HG02763 (cell line): ENCODE data around the gene CROCC2.

Experiments
- ATAC-seq: cut with Tn5 transposase; IDR thresholded peaks from one replicate; pipeline ENCODE4 v1.9.1; 2021; ENCODE audit warnings: mild to moderate bottlenecking, moderate library complexity; ENCODE audit not compliant: unreplicated experiment

The CROCC2 gene

DNA sequence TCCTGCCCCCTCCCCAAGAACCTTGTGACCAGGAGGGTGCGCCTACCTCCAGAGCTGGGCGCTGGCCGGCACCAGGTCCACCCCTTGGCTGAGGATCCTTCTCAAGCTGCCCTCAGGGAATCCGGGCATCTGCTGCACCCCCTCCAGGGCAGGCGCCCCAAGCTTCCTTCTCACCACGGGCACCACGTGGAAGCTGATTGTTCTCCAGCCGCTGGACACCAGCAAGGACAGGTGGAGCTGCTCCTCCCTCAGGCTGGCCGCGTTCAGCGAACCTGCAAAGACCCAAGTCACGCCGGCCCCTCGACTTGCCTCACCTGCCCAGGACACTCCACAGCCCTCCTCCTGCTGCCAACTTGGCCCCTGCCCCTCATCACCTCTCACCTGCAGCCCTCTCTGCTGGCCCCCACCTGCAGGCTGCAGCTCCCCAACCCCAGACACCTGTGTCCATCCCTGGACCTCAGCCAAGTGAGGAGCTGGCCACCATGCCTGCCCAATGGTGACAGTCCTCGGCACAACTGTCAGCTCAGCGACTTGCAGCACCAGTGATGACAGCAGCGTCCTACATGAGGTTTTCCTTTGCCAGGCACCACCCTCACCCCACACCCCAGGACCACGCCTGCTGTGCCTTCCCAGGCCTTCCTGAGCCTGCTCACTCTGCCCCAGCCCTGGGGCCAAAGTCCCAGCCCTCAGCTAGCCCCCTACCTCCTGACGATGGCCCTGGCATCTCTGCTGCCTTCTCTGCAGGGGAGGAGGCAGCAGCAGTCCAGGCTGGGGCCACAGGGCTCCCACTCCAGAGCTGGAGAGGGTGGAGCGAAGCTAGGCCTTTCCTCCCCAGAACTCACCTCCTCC lies 14.4 kb upstream of the CROCC2 start:
- no peak for ATAC-seq

DNA sequence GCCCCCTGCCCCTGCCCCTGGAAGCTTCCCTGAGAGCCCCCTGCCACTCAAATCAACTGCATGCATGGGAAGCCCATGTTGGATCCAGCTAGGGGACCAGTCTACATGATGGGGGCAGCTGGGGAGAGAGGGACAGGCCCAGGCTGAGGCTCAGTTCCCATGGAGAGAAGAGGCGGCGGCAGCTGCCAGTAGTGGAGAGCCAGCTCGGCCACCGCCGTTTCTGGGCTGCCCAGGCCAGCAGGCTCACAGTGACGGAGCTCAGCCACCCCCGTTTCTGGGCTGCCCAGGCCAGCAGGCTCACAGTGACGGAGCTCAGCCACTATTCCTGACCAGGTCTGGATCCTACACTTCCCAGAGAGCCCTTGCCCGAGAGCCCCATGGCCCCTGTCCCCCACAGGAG lies 13.8 kb upstream of the CROCC2 start:
- ATAC-seq, result no peak

DNA sequence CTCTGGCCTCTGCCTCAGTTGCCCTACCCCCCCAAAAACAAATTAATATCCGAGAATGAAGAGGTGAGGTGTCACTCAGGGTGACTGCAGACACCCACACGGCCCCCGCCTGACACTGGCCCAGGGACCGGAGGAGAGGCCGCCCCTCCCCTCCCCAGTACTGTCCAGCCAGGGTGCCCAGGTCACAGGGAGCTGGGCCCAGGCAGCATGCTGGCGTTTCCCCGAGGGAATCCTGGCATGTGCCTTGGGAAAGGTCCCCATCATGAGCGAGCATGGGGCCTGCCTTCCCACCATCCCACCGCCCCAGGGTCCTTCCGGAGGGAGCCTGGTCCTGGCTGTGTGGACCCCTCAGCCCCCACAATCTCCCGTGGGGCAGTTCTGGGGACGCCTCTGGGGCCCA lies 13.2 kb upstream of the CROCC2 start:
- ATAC-seq, result no peak

GRCh38 chr2:240893363-240893844 lies 12.7 kb upstream of the CROCC2 start:
- ATAC-seq, result no peak

GRCh38 chr2:240894006-240894405 lies 12.1 kb upstream of the CROCC2 start:
- ATAC-seq, result no peak

- no peak for ATAC-seq
Observed at GRCh38 chr2:240894836-240895558, 11.1 kb upstream of the CROCC2 start.

- no peak for ATAC-seq
Observed at GRCh38 chr2:240895656-240896388, 10.3 kb upstream of the CROCC2 start, which contains the start of gene MAB21L4. Gene MAB21L4, minus strand, starts transcription at chr2:240896156. Its CDS starts 159 bp downstream, at chr2:240895997.

DNA sequence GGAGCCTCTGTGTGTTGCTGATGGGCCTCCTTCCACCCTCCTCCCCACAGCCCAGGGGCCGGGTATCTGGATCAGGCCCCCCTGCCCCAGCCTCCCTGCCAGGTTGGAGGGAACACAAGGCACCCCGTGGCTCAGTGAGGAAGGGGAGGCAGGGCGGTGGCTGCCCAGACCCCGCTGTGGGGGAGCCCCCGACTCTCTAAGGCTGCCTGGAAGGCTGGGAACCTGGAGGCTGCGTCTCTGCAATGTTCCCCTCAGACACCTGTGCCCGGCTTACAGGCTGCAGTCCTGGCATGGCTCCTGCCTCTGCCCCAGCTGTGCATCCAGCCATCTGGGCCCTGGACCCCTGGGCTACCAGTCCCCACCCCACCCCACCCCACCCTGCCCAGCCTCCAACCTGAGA lies 9.7 kb upstream of the CROCC2 start:
- no peak for ATAC-seq

DNA sequence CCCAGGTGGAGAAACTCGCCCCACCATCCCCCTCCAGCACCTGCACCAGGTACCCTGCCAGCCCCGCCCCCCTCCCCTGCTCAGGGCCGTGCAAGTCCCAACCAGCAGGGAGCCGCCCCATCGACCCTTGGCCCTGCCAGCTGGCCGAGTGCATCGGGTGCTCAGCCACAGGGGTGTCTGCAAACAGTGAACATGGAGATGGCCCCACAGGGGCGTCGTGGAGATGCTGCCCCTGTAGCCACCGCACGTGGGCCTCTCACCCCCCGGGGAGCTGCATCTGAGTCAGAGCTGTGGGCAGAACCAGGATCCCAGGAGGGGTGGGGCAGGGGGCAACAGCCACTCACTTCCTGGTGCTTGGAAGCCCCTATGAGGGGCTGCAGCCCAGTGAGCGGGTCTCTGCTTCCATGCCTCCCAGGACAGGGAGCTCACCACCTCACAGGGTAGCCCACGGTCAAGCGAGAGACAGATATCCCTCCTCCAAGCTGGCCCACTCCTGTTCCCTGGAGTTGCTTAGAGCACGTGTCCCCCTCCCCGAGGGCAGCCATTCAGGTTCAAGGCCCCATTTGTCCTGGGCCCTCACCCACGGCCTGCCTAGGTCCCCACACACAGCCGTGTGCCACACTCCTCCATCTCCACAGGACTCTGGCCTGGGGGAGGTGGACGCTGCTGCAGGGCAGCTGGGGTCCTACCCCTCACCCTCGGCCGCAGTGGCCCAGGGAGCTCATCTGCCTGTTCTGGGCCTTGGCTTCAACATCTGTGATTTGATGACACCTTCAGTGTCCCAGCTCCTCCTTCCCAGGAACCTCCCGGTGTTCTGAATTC lies 9.1 kb upstream of the CROCC2 start:
- ATAC-seq, result no peak

GRCh38 chr2:240898108-240898730 lies 7.9 kb upstream of the CROCC2 start:
- no peak for ATAC-seq

DNA sequence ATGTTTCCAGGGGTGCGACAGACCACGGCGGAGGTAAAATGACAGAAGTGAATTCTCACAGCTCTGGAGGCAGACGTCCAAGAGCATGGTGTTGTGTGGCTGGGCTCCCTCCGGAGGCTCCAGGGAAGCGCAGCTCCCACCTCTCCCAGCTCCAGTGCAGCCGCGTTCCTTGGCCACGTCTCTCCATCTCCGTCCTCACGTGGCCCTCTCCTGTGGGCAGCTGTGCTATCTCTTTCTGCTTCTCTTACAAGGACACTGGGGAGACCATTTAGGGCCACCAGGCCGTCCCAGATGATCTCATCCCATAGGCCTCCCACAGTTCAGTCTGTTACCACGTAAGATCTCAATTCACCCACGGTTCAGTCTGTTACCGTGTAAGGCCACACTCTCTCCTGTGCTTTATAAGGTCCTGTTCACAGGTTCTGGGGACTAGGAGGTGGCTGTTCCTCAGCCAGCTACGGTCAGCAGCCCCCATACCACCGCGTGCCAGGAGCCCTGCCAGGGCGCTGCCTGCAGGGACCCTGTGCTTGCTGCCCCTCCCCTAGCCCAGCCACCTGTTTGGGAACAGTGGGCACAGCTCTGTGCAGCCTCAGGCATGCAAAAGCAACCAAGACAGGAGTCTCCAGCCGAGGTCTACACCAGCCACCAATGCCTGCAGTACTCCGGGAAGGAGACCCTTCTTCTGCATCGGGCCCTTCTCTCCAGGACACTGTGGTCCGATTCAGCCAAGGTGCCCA lies 7.2 kb upstream of the CROCC2 start:
- no peak for ATAC-seq

GRCh38 chr2:240899468-240899865 lies 6.7 kb upstream of the CROCC2 start:
- ATAC-seq, result no peak

DNA sequence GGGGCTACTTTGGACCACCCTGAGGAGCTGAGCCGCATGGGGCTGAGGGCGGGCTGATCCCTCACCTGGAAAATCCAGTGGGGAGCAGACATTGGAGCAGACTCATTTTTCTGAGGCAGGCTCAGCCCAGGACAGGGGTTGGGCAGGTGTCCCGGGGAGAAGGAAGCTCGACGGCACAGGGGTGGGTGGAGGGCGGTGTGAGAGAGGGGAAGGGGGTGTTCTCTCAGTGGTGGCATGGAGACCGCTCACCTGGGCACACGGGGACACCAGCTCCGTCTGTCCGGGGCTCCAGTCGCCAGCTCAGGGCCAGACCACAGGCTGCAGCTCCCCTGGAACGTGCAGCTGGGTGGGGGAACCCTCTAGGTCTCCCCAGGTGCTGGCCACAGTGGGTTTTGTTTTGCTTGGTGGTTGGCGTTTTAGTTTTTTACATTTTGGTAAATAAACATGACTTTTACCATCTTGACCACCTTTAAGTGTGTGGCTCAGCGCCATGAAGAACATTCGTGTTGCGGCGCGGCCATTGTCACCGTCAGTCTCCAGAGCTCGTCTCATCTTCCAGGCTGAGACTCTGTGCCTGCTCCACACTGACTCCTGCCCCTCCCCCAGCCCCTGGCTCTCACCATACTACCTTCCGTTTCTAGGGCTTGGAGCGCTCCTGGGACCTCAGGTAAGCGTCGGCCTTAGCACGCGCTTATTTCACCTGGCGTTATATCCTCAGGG lies 5.8 kb upstream of the CROCC2 start:
- ATAC-seq, result no peak

- no peak for ATAC-seq
Observed at GRCh38 chr2:240901986-240902614, 4.0 kb upstream of the CROCC2 start.

- no peak for ATAC-seq
Observed at GRCh38 chr2:240902615-240903041, 3.5 kb upstream of the CROCC2 start.

DNA sequence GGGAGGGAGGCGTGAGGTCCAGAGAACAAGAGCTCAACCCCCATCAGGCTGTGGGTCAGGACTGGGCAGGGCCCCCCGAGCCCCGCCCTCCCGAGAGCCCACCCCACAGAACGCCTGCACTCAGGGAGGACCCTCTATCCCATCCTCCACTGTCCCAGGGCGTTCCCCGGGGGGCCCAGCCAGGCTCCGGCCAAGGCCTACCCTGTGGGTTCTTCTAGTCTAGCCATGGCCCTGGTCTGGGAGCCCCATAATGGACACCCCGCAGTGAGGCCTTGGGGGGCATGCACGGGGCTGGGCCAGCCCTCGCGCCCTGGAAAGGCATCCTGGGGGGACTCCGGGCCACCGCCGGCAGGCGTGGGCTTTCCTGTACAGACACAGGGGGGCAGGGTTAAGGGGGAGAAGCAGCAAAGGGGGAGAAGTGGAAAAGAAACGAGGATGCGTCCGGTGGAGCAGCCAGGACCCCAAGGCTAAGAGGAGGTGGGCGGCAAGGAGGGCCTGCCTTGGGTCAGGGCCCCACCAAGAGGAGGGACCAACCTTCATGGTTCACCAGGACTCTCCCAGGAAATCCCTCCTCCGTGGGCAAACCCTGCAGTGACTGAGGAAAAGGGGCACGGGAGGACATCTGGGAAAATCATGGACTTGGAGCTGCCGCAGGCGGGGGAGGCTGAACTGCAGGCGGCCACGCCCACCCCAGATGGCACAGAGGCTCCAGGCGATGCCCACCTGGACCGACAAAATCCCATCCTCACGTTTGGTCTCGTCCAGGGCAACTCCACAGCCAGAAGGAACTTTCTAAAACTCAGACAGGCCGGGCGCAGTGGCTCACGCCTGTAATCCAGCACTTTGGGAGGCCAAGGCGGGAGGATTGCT lies 2.7 kb upstream of the CROCC2 start:
- no peak for ATAC-seq
